HUES64 (cell line): ENCODE data around the gene ZNF436.

ENCODE experiments used
- H3K27ac ChIP-seq: 2 replicates; pipeline ENCODE4 v1.7.0; 2013; ENCODE audit warnings: low read depth, low read length, inconsistent platforms
- H3K27me3 ChIP-seq: 2 replicates; pipeline ENCODE4 v1.6.1; 2013; ENCODE audit warnings: mild to moderate bottlenecking, low read length; ENCODE audit not compliant: insufficient read depth
- H3K36me3 ChIP-seq: 2 replicates; pipeline ENCODE4 v1.6.1; 2013; ENCODE audit warnings: mild to moderate bottlenecking, low read length; ENCODE audit not compliant: insufficient read depth
- H3K4me1 ChIP-seq: 2 replicates; pipeline ENCODE4 v1.6.1; 2013; ENCODE audit warnings: mild to moderate bottlenecking, low read length, moderate library complexity; ENCODE audit not compliant: insufficient read depth
- H3K4me3 ChIP-seq: 2 replicates; pipeline ENCODE4 v1.5.1; 2013; ENCODE audit warnings: mild to moderate bottlenecking, low read length, moderate library complexity
- H3K9ac ChIP-seq: 2 replicates; pipeline ENCODE4 v1.6.1; 2013; ENCODE audit warnings: mild to moderate bottlenecking, low read depth, low read length
- H3K9me3 ChIP-seq: 2 replicates; pipeline ENCODE4 v1.6.1; 2013; ENCODE audit warnings: low read depth, low read length; ENCODE audit not compliant: insufficient read depth
- WGBS: fragments of 150-250, 120-280 bp; methylation state at CpG from one replicate; pipeline ENCODE4 v1.1.7; 2013; ENCODE audit warnings: missing lambda C conversion rate; 5-methylcytosine and 5-hydroxymethylcytosine counted together

The ZNF436 gene

DNA sequence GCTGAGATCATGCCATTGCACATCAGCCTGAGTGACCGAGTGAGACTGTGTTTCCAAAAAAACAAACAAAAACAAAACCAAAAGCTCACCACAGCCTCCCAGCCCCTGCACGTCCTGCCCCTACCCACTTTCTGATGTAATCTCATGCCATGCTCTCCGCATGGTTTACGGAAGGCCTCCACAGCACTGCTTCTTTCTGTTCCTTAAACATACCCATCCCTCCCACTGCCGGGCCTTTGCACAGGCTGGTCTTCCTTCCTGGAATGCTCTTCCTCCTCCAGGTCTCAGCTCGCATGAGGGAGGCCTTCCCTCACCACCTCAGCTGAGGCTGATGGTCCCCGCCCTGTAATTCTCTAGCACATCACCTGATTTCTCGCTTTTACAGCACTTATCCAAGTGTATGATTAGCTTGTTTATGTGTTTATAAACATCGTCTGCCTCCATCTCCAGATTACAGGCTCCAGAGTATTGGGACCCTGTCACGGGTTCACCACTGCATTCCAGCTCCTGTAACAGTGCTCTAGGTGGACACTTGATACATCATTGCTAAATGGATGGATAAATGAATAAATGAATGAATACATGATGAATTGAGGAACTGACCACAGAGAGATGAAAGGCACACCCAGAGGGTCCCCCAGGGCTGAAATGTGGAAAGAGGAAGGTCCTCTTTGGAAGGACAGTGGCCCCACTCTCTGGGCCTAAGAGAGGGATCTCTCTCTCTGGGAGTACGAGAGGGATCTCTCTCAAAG, 32.8 kb upstream of the ZNF436 start:
- no peaks in the 10 kb centered on the region for H3K4me1 ChIP-seq
- no peaks in the 10 kb centered on the region for H3K36me3 ChIP-seq
- H3K9ac ChIP-seq: no peak overlapping the region
- peaks cover 98% of the 10 kb centered on the region for H3K27me3 ChIP-seq
- 87% methylated on average over 11 of the region's 11 CpGs for WGBS
- no peaks in the 10 kb centered on the region for H3K9me3 ChIP-seq
- H3K4me3 ChIP-seq: no peak overlapping the region
- H3K27ac ChIP-seq: no peak overlapping the region

DNA sequence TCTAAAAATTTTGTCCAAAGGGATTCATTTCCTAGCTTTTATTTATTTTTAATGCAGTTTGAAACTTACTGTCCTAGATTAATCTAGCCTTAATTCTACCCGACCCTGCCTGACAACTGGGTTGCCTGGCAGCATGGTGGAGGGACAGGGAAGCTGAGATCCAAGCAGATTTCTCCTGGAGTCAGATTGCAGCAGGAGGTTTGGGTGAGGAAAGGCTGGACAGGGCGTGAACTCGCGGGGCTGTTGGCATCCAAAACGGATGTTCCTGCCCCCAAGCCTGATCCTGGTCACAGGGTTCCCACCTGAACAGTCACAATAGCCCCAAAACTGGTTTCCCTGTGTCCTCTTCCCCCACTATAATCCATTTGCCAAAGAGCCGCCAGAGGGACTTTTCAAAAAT, 31.7 kb upstream of the ZNF436 start:
- Histone ChIP-seq H3K27ac (no peak overlapping the region), H3K36me3 (no peaks in the 10 kb centered on the region), H3K4me3 (no peak overlapping the region), H3K9me3 (no peaks in the 10 kb centered on the region), H3K9ac (no peak overlapping the region), H3K4me1 (no peaks in the 10 kb centered on the region), H3K27me3 (peaks cover 99% of the 10 kb centered on the region)
- WGBS: 78% methylated on average over 6 of the region's 6 CpGs

DNA sequence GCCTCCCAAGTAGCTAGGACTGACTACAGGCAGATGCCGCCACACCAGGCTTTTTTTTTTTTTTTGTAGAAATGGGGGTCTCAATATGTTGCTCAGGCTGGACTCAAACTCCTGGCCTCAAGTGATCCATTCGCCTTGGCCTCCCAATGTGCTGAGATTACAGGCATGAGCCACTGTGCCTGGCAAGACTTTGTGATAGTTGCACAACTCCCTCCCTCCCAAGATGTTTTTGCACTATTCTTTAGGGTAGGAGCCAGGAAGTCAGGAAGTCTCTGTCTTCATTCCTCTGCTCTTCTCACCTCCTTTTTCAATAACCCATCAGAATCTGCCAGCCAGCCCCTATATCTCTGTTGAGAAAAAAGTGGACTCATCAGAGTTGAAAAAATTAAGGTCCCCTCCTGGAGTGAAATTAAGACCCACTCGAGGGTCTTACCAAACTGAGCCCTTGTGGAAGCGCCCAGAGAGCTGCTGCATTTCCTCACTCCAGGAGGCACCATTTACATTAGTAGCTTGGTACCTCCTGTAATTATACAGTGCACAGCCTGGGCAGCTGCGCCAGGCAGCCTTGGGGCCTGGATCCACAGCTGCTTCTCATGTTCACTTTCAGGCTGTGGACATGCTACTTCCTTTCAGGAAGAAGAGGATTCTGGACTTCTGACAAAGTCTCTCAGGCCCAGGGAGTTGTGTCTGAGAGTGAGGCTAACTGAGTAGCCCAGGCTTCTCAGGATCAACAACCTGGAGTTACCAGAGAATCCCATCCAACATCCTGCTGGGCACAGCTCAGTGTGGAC, 30.9 kb upstream of the ZNF436 start:
- Histone ChIP-seq H3K9me3 (no peaks in the 10 kb centered on the region), H3K36me3 (no peaks in the 10 kb centered on the region), H3K9ac (no peak overlapping the region), H3K27ac (no peak overlapping the region), H3K4me1 (no peaks in the 10 kb centered on the region), H3K27me3 (peaks cover 98% of the 10 kb centered on the region), H3K4me3 (no peak overlapping the region)
- 87% methylated on average over 5 of the region's 5 CpGs for WGBS

DNA sequence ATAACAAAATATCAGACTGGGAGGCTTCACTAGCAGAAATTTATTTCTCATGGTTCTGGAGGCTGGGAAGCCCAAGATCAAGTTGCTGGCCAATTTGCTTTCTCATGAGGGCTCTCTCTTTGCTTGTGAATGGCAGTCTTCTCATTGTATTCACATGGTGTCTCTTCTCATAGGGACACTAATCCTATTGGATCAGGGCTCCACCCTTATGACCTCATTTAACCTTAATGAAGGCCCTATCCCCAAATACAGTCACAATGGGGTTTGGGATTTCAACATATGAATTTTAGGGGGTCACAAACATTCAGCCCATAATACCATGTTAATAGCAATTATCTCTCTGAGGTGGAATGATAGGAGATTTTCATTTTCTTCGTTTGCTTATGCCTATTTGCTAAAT, 29.6 kb upstream of the ZNF436 start:
- Histone ChIP-seq H3K27ac (no peak overlapping the region), H3K4me1 (peaks cover 11% of the 10 kb centered on the region; the same call in 1 of the 2 replicates), H3K36me3 (no peaks in the 10 kb centered on the region), H3K27me3 (peaks cover 98% of the 10 kb centered on the region), H3K9me3 (no peaks in the 10 kb centered on the region), H3K9ac (no peak overlapping the region), H3K4me3 (no peak overlapping the region)
- no CpG with 5 or more reads among the region's 1 CpG for WGBS

DNA sequence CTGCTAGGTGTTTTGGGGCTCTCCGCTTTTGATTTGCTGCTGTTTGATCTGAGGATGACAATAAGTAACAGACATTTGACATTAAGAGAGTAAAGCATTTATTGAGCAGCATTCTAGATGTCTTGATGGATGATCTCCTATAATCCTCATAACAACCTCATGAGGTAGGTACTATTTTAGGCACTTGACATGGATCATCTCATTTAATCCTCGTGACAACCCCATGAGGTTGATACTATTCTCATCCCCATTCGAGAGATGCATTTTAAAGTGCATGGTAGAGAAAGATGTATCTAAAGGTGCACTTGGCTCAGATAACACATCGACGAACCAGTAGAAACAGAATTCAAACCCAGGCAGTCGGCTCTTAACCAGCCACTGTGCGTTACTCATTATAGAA, 28.3 kb upstream of the ZNF436 start:
- Histone ChIP-seq H3K9ac (no peak overlapping the region), H3K4me3 (no peak overlapping the region), H3K36me3 (no peaks in the 10 kb centered on the region), H3K4me1 (peaks cover 14% of the 10 kb centered on the region; the same call in 1 of the 2 replicates), H3K9me3 (no peaks in the 10 kb centered on the region), H3K27me3 (peaks cover 98% of the 10 kb centered on the region), H3K27ac (no peak overlapping the region)
- 93% methylated on average over 7 of the region's 7 CpGs for WGBS

DNA sequence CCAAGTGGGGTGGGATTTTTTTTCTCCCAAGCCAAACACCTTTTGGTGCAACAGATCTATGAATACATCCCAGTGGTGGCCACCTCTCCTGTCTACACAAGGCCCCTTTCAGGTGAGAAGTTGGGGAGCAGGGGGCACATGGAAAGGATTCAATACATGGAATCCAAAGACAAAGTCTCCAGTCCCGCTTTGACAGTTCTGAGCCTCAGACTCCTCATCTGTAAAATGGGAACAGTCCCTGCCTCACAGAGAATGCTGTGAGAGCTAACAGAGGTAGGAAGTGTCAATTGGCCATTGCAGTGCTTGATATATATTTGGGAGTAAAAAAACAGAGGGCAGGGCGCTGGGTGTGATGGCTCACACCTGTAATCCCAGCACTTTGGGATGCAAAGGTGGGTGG, 26.7 kb upstream of the ZNF436 start:
- peaks cover 96% of the 10 kb centered on the region for H3K27me3 ChIP-seq

DNA sequence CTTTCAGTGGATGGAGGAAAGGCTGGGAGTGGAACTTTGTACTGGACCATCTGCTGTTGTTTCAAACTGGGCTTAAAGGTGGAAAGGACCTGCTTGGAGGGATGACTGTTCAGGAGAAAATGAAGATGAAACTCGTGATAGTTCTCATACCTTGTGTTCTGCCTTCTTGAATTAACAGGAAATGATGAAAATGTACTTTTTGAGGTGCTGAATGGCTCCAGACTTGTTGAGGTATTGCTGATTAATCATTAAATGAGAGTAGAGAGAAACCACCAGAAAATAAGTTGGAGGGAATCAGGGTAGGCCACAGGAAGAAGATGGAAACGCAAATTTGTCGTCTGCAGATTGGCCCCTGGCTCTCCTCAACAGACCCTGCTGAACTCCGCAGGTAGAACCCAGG, 26.2 kb upstream of the ZNF436 start:
- H3K9ac ChIP-seq: no peak overlapping the region
- H3K36me3 ChIP-seq: no peaks in the 10 kb centered on the region
- peaks cover 96% of the 10 kb centered on the region for H3K27me3 ChIP-seq
- WGBS: 74% methylated on average over 4 of the region's 4 CpGs
- H3K4me1 ChIP-seq: peaks cover 14% of the 10 kb centered on the region; the same call in 1 of the 2 replicates
- H3K9me3 ChIP-seq: no peaks in the 10 kb centered on the region
- no peak overlapping the region for H3K4me3 ChIP-seq
- H3K27ac ChIP-seq: no peak overlapping the region

More for the DNA sequence above, 26.7 kb upstream of the ZNF436 start:
- Histone ChIP-seq H3K27ac (no peak overlapping the region), H3K36me3 (no peaks in the 10 kb centered on the region), H3K9me3 (no peaks in the 10 kb centered on the region), H3K4me3 (no peak overlapping the region), H3K4me1 (peaks cover 14% of the 10 kb centered on the region; the same call in 1 of the 2 replicates), H3K9ac (no peak overlapping the region)
- WGBS: 85% methylated on average over 2 of the region's 2 CpGs

DNA sequence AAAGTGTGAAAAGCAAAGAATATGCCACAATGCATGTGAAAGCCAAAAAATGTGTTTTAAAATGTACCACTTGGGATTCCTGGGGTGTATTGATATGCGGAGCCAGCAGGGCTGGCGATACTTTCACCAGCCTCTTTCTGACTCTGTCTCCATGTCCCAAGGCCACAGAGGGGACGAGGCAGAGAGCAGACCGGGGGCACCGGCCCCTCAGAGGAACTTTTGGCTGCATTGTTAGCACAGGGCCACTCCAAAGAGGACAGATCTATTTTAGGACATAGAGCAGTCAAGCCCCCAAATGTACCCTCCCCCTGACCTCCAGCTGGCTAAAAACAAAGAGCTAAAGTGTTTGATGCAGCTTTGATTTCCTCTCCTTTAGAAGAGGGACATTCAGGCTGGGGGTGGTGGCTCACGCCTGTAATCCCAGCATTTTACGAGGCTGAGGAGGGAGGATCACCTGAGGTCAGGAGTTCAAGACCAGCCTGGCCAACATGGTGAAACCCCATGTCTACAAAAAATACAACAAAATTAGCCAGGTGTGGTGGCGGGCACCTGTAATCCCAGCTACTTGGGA, 25.6 kb upstream of the ZNF436 start:
- Histone ChIP-seq H3K27ac (peak overlapping the region; percentile 72; the same call in 1 of the 2 replicates), H3K36me3 (no peaks in the 10 kb centered on the region), H3K9me3 (no peaks in the 10 kb centered on the region), H3K9ac (no peak overlapping the region), H3K4me1 (peaks cover 14% of the 10 kb centered on the region; the same call in 1 of the 2 replicates), H3K4me3 (no peak overlapping the region), H3K27me3 (peaks cover 96% of the 10 kb centered on the region)
- WGBS: 18% methylated on average over 8 of the region's 8 CpGs

DNA sequence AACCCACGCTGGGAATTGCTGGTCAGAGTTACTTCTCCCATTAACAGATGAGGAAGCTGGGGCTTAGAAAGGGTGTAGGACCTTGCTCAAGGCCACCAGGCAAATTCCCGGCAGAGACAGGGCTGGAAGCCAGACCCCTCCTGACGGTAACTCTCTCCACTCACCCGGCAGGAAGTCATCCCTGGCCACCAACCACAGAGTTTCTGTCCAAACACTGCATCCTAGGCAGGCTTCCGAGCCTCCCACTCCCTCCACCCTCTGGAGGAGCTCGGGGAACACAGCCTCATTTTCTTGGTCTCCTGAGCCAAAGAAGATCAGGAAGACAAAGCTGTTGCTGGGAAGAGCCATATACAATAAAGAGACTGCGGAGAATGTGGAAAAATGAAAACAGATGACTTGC, 25.0 kb upstream of the ZNF436 start:
- Histone ChIP-seq H3K27ac (peak overlapping the region; percentile 72; the same call in 1 of the 2 replicates), H3K36me3 (no peaks in the 10 kb centered on the region), H3K9ac (no peak overlapping the region), H3K9me3 (no peaks in the 10 kb centered on the region), H3K4me1 (peaks cover 14% of the 10 kb centered on the region; the same call in 1 of the 2 replicates), H3K4me3 (no peak overlapping the region), H3K27me3 (peaks cover 96% of the 10 kb centered on the region)
- 12% methylated on average over 7 of the region's 7 CpGs for WGBS

DNA sequence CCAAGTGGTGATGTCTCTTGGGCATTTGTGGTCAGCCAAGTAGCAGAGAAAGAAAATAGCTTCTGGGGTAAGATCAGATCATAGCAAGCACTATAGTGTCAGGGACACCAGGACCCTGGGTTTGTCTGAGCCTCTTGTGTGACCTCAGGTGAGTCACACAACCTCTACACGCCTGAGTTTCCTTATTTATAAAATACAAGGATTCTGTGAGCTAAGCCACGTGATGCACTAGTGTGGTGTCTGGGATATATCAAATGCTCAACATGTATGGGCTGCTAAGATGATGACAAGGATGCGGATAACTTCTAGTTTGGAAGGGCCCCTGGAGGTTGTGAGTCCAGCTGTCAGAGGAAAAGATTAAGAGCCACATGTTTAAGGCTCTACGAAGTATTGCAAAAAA, 24.5 kb upstream of the ZNF436 start:
- no peak overlapping the region; the same call in 1 of the 2 replicates for H3K27ac ChIP-seq
- H3K27me3 ChIP-seq: peaks cover 96% of the 10 kb centered on the region
- 83% methylated on average over 4 of the region's 4 CpGs for WGBS
- H3K9ac ChIP-seq: no peak overlapping the region
- no peak overlapping the region for H3K4me3 ChIP-seq
- no peaks in the 10 kb centered on the region for H3K9me3 ChIP-seq
- H3K4me1 ChIP-seq: peaks cover 14% of the 10 kb centered on the region; the same call in 1 of the 2 replicates
- no peaks in the 10 kb centered on the region for H3K36me3 ChIP-seq

DNA sequence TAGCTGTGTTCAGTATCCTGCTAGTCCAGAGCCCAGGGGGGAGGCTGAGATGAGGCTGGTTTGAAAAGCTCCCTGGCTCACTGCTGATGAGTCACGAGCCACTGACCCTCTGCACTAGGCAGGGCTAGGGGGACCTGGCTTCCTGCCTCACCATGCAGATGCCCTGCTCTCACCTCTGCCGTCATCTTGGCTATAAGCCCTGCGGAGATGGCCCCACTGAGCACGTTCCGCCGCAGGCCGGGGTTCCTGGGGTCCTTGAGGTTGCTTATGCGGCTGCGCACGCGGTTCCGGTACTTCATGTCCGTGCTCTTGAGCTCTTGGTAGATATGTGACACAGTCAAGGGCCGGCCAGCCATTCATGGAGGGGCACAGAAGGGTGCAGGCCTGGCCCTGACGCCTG, 24.1 kb upstream of the ZNF436 start:
- Histone ChIP-seq H3K4me3 (no peak overlapping the region), H3K36me3 (no peaks in the 10 kb centered on the region), H3K27me3 (peaks cover 98% of the 10 kb centered on the region), H3K4me1 (peaks cover 14% of the 10 kb centered on the region; the same call in 1 of the 2 replicates), H3K27ac (no peak overlapping the region), H3K9ac (no peak overlapping the region), H3K9me3 (no peaks in the 10 kb centered on the region)
- 91% methylated on average over 15 of the region's 15 CpGs for WGBS
